NCI-H187 treated with DMSO at 0.1 percent for 48 hours (cell line): Measurements from ENCODE around the gene NOMO2.
"Not testable (repeated sequence)": the region's sequence is repeated elsewhere in the genome, so short reads cannot be mapped to it uniquely, and the experiment has no call there.

Experiments
- DNase-seq: peaks from one replicate; lab custom pipeline; 2025; lab: John Stamatoyannopoulos, UW

The NOMO2 gene

DNA sequence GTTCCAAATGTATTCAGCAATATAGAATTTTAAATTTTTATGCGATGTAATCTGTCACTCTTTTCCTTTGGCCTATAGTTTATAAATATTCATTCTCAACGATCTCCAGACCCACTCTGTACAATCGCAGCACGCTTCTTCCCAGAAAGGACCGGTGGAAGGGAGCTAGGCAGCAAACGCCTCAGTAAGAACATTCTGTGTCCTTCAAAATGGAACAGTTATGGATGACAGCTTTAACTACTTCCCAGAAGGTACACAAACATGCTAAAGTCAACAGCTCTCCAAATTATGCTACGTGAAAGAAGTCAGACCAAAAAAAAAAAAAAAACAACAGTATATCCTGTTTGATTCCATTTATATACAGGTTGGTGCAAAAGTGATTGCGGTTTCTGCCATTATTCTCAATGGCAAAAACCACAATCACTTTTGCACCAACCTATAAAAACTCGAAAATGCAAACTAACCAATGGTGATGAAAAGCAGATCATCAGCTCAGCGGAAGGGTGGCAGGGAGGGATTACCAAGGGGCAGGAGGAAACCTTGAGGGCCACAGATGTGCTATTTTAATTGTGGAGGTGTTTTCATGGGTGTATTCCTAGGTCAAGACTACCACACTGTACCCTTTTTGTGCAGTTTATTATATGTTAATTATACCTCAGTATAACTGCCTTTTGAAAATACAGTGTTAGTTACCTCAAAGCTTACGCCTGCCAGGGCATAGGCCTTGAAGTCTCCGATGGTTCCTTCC lies 43.2 kb downstream of the NOMO2 start:
- DNase-seq, result not testable (repeated sequence)

GRCh38 chr16:18498430-18498829 lies 63.5 kb downstream of the NOMO2 start:
- DNase-seq, result not testable (repeated sequence)

DNA sequence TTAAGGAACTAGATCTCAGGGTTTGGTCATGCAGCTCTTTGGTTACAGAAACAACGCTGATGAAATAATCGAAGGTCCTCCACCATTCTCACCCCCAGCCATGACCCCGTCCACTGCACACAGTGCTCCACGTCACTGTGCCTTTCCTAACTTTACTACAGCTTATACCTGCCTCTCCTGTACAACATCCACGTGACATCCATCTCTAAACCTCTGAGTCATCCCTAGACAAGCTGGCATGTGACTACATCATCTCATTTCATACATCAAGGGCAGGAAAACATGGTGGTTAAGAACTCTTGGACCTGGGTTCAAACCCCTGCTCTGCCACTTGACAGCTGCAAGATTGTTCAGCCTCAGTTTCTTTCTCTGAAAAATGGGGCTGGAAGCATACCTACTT lies 64.9 kb downstream of the NOMO2 start:
- not testable (repeated sequence) for DNase-seq

DNA sequence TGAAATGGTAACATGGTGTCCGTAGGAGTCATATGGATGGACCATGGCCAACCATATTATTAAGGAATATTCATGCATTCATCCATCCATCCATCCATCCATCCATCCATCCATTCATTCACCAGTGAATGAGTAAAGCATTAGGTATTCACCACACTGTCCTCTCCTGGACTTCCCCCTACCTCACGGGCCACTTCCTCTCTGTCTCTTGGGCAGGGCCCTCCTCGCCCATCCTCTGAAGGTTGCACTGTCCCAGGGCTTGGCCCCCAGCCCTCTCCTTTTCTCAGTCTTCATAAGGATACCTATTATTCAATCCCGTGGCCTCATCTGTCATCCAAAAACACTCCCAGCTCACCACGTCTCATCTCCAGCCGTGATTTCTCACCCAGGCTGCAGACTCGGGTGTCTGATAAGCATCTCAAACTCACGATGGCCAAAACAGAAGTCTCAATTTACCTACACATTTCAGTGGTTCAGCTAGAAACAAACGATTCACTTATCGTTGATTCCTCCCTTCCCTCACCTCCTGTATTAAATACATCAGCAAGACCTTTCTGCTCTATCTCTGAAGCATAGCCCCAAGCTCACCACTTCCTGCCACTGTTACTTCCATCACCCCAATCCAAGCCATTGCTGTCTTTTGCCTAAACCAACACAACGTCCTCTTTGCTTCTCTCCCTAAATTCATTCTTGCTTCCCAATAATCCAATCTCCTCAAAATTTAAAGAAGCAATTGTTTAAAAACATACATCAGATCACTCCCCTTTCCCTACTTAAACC lies 69.6 kb downstream of the NOMO2 start:
- not testable (repeated sequence) for DNase-seq

GRCh38 chr16:18436025-18436424 lies 125.9 kb downstream of the NOMO2 start:
- DNase-seq, result not testable (repeated sequence)

DNA sequence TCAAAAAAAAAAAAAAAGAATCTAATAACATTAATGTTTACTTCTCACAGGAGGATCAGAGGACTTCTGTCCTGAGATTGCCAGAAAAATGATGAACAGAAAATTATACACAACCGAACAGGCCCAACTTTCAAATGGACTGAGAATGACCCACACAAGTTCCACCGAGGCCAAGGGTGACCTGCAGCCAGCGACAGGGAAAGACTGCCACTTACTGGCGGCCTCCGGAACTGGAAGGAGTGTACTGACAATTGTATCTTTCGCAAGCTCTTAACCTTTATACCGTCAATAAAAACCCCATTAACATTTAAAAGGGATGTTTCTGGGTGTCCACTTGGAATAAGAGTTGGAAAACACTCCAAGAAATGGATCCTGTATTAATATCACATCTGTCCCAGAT lies 146.1 kb downstream of the NOMO2 start:
- DNase-seq, result not testable (repeated sequence)

GRCh38 chr16:18409532-18410293 lies 152.2 kb downstream of the NOMO2 start:
- DNase-seq, result not testable (repeated sequence)

DNA sequence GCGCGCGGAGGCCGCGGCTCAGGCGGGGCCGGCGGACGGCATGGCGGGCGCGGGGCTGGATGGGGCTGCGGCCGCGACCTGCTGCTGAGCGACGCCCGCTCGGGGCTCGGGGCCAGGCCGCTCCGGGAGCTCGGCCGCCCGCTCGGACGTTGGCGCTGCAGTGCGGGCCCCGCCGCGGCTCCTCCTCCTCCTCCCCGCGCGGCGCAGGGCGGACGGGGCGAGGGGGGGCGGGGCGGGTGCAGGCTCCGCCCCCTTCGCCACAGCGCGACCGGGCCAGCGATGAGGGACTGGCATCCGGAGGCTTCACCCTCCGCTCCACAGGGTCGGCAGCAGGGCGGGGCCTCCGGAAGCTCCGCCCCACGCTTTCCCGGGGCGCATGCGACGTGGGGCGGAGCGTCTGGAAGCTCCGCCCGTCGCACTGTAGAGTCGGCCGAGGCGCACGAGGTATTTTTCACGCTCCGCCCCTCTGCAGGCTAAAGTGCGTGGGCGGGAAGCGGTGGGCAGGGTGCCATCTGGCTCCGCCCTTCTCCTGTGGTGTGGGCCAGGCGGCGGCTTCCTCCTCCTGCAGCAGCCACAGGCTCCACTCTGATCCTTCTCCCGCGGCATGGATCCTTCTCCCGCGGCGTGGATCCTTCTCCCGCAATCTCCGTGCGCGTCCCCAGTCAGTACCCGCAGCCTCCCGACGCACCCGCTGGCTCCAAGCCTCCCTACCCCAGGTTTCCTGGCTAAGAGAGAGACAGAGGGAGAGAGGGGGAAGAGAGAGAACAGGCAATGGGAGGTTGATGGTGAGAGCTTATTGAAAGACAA lies 159.8 kb downstream of the NOMO2 start:
- DNase-seq, result not testable (repeated sequence)

- DNase-seq, result not testable (repeated sequence)
Observed at GRCh38 chr16:18401159-18401558, 160.7 kb downstream of the NOMO2 start.

- DNase-seq, result not testable (repeated sequence)
Observed at GRCh38 chr16:18394363-18394762, 167.5 kb downstream of the NOMO2 start.

DNA sequence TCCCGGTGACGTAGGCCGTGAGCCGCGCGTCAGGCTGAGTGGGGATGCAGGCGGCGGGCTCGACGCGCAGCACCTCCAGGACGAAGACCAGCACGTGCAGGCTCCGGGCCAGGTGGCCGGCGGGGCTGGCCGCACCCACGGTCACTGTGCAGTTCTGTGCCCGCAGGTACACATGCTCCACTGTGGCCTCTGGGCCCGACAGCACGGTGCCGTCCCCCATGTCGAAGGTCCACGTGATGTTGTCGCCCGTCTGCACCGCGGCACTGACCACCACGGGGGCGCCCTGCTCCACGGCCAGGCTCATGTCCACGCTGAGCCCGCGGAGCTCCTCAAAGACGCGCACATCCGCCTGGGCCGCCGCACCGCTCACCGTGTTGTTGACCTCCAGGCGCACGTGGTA lies 174.1 kb downstream of the NOMO2 start:
- DNase-seq, result not testable (repeated sequence)

GRCh38 chr16:18386517-18386916 lies 175.4 kb downstream of the NOMO2 start:
- DNase-seq, result not testable (repeated sequence)

DNA sequence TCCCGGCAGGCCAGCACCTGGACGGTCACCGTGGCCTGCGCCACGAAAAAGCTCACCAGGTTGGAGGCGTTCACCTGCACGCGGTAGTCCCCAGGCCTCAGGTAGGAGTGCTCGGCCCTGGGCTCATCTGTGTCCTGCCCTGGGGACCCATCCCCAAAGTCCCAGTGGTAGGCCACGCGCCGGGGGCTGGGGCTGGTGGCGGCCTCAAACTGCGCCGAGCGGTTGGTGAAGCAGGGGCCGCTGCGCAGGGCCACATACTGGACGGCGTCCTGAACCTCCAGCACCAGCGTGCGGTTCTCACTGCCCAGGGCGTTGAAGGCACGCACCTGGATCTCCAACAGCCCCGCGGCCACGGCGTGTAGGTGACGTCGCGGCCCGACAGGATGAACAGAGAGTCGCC lies 176.6 kb downstream of the NOMO2 start:
- not testable (repeated sequence) for DNase-seq

DNA sequence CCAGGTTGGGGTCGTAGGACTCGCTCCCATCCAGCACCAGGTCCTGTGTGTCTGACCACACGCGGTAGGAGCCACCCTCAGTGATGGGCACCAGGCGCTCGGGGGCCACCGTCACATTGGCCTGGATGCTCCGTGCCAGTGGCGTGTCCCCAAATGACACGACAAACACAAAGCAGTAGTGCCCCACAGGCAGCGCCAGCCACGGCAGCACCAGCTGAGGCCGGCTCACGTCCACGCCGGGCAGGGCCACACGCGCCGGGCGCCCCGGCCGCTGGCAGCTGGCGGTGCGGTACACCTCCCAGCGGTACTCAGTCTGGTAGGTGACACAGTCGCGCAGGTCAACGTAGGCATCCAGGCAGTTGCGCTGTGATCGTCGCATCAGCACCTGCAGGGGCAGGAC lies 177.0 kb downstream of the NOMO2 start:
- not testable (repeated sequence) for DNase-seq

GRCh38 chr16:18384098-18384636 lies 177.7 kb downstream of the NOMO2 start:
- DNase-seq, result not testable (repeated sequence)

- DNase-seq, result not testable (repeated sequence)
Observed at GRCh38 chr16:18382696-18383095, 179.2 kb downstream of the NOMO2 start.
